ENCODE results near the gene WDR89. TPM values are rescaled to one million over a fixed set of nuclear protein-coding genes. Genes with fewer than 3 reads are reported as not detected.

The WDR89 gene, protein sequence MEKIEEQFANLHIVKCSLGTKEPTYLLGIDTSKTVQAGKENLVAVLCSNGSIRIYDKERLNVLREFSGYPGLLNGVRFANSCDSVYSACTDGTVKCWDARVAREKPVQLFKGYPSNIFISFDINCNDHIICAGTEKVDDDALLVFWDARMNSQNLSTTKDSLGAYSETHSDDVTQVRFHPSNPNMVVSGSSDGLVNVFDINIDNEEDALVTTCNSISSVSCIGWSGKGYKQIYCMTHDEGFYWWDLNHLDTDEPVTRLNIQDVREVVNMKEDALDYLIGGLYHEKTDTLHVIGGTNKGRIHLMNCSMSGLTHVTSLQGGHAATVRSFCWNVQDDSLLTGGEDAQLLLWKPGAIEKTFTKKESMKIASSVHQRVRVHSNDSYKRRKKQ
- 6.6 and 12.4 TPM in 2 replicates for total RNA-seq

DNA sequence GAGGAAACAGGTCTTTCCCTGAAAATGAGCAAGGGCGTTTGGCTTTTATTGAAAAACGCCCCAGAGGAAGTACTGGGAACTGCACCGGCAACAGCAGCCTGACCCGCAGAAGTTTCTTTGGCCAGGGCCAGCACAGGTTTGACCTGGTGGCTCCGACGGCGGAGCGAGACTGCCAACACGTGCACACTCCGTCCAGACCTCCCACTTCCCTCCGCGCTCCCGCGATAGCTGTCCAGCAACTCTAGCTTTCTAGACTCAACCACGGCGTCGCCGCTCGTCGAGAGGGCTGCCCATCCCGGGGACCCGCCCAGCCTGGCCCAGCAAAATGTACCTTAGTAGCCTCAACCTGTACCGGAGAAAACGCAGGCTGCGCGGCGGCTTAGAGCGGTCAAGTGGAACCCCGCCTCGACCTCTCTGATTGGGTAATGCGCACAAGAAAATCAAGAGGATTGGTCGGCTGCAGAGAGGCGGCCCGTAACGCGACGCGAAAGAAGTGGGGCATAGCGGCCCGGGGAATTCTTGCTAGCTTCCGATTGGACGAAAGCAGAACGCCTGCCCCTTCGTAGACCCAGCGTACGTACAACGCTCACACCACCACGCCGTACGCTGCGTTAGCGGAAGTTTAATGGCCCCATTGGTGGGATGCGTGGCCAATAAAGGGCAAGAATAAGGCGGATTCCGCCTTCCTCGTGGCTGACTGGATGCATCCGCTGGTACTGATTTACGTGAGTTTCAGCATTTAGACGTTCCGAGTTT is at the start of gene WDR89:
Gene WDR89, minus strand, starts transcription at position 399 of the 756 bp plus-strand sequence. CDS start 41,929 bp downstream, outside the sequence.

Other genes with a start within 250 kb of the WDR89 start
- 7.4 and 9.3 TPM in 2 replicates for gene PPP2R5E, start 98.5 kb downstream of the WDR89 start, total RNA-seq
- gene SGPP1, start 86.2 kb upstream of the WDR89 start, total RNA-seq = 16.0 and 18.6 TPM in 2 replicates
- 6.1 and 12.3 TPM in 2 replicates for gene SYNE2, start 211.1 kb upstream of the WDR89 start, total RNA-seq